Panc1 (cell line): Measurements from ENCODE around the gene SAMM50. TPM values are rescaled to one million over a fixed set of nuclear protein-coding genes. Genes with fewer than 3 reads are reported as not detected.
A peak's percentile ranks its signal among the peaks of the same experiment; 100 is the strongest.

Source experiments
- ATAC-seq: fragments of 200-7000 bp; cut with Tn5 transposase; 2 replicates; pipeline ENCODE4 v1.9.1; 2020; ENCODE audit warnings: mild to moderate bottlenecking, moderate library complexity
- BruUV-seq: library from RNA; stranded (reverse); fragments of 400-500 nt; replicated peaks from 2 replicates; lab custom pipeline; 2021; lab: Mats Ljungman, UMichigan
- CTCF ChIA-PET: fragments of 300-600 bp; sonication (Branson Sonifier 250); formaldehyde crosslinking; loops from one replicate; lab custom pipeline; 2022; ENCODE audit warnings: antibody characterized with exemption; lab: Charles Lee
- POLR2A ChIA-PET: fragments of 300-600 bp; sonication (Branson Sonifier 250); formaldehyde crosslinking; loops from one replicate; lab custom pipeline; 2022; ENCODE audit warnings: antibody characterized with exemption; lab: Charles Lee
- DNase-seq: peaks from one replicate; pipeline ENCODE4 v3.0.0-alpha.2; 2010; ENCODE audit warnings: low read depth, low spot score
- H3K27ac ChIP-seq: 2 replicates; pipeline ENCODE4 v1.5.1; 2011; ENCODE audit warnings: mild to moderate bottlenecking, low read length, inconsistent platforms
- H3K27me3 ChIP-seq: fragments of 200-500 bp; sonication (Bioruptor generic); 2 replicates; pipeline ENCODE4 v1.6.0; 2014; ENCODE audit warnings: low read length, inconsistent platforms; ENCODE audit not compliant: control insufficient read depth, insufficient read depth
- H3K36me3 ChIP-seq: fragments of 200-500 bp; sonication (Bioruptor generic); 2 replicates; pipeline ENCODE4 v1.5.1; 2014; ENCODE audit warnings: inconsistent platforms, mild to moderate bottlenecking, low read length, moderate library complexity; ENCODE audit not compliant: control insufficient read depth, insufficient read depth
- H3K4me1 ChIP-seq: 2 replicates; pipeline ENCODE4 v1.5.1; 2011; ENCODE audit warnings: inconsistent platforms, mild to moderate bottlenecking, low read length, moderate library complexity; ENCODE audit not compliant: control insufficient read depth, insufficient read depth
- H3K4me3 ChIP-seq, 2 experiments: 2 replicates each; pipeline ENCODE4 v1.5.1; 2011 to 2012; ENCODE audit warnings: low read depth in 2 of 2, low read length in 2 of 2, mild to moderate bottlenecking in 2 of 2, inconsistent platforms in 1 of 2, moderate library complexity in 1 of 2
- H3K9me3 ChIP-seq: fragments of 200-500 bp; sonication (Bioruptor generic); 2 replicates; pipeline ENCODE4 v1.5.1; 2014; ENCODE audit warnings: low read depth, mild to moderate bottlenecking, inconsistent platforms, low read length, moderate library complexity; ENCODE audit not compliant: control insufficient read depth, insufficient read depth
- POLR2AphosphoS5 ChIP-seq: IDR thresholded peaks from 2 replicates; pipeline ENCODE4 v1.6.1; 2012; ENCODE audit warnings: mild to moderate bottlenecking, low read depth, low read length, moderate library complexity
- REST ChIP-seq, 2 experiments: IDR thresholded peaks; 2 replicates each; pipeline ENCODE4 v1.6.1; 2011 to 2012; ENCODE audit warnings: low read depth in 2 of 2, control low read depth in 1 of 2, low read length in 1 of 2, mild to moderate bottlenecking in 1 of 2, moderate library complexity in 1 of 2; ENCODE audit not compliant: insufficient read depth in 1 of 2
- SIN3A ChIP-seq: IDR thresholded peaks from 2 replicates; pipeline ENCODE4 v1.6.1; 2012; ENCODE audit warnings: low read depth, mild to moderate bottlenecking, low read length, moderate library complexity, borderline replicate concordance; ENCODE audit not compliant: insufficient read depth
- TCF7L2 ChIP-seq: IDR thresholded peaks from 2 replicates; pipeline ENCODE4 v1.6.1; 2011; ENCODE audit warnings: mild to moderate bottlenecking, low read depth, low read length, inconsistent platforms
- in situ Hi-C: cut with HindIII; loops from 2 replicates; pipeline ENCODE4 v1.10.0; 2016; ENCODE audit warnings: low sequenced_read_pairs, low pct_unique_long_range_greater_than_20kb
- intact Hi-C: fragments of 100-400 bp; cut with micrococcal nuclease; formaldehyde crosslinking; loops from one replicate; pipeline ENCODE4 v1.10.0; 2022; ENCODE audit not compliant: unreplicated experiment
- total RNA-seq: library from RNA; stranded (reverse); gene quantifications from one replicate; pipeline ENCODE4 v1.2.1, GENCODE V29; 2021; ENCODE audit not compliant: unreplicated experiment
- TF ChIP-seq, protein P1 (sequence below): fragments of 450-650 bp; IDR thresholded peaks from 2 replicates; pipeline ENCODE4 v1.5.1; 2017; ENCODE audit warnings: mild to moderate bottlenecking

The SAMM50 gene
- total RNA-seq, 1 experiment from 2014 or later: 40.5 TPM

- POLR2A ChIA-PET: no interaction called here
- Histone ChIP-seq H3K9me3 (no peaks in the 10 kb centered on the region), H3K27me3 (no peaks in the 10 kb centered on the region), H3K27ac (no peak overlapping the region), H3K4me1 (peaks cover 17% of the 10 kb centered on the region), H3K36me3 (no peaks in the 10 kb centered on the region; the same call in 1 of the 2 replicates), H3K4me3 (peak overlapping the region in 1 of 2 experiments; percentile 6; a peak in 1 of 4 replicates)
- in situ Hi-C loops (no loop called here), intact Hi-C loops (no loop called here)
- DNase-seq: no peak
- TF ChIP-seq SIN3A: no peak
- no peak for TF ChIP-seq REST (IDR thresholded peaks at IDR 0.05; ENCODE audit: insufficient read depth in 1 of 2, low read depth in 2 of 2, low read length in 1 of 2)
- no peak for TF ChIP-seq POLR2AphosphoS5
- TF ChIP-seq, protein P1, sequence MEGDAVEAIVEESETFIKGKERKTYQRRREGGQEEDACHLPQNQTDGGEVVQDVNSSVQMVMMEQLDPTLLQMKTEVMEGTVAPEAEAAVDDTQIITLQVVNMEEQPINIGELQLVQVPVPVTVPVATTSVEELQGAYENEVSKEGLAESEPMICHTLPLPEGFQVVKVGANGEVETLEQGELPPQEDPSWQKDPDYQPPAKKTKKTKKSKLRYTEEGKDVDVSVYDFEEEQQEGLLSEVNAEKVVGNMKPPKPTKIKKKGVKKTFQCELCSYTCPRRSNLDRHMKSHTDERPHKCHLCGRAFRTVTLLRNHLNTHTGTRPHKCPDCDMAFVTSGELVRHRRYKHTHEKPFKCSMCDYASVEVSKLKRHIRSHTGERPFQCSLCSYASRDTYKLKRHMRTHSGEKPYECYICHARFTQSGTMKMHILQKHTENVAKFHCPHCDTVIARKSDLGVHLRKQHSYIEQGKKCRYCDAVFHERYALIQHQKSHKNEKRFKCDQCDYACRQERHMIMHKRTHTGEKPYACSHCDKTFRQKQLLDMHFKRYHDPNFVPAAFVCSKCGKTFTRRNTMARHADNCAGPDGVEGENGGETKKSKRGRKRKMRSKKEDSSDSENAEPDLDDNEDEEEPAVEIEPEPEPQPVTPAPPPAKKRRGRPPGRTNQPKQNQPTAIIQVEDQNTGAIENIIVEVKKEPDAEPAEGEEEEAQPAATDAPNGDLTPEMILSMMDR: no peak
- TF ChIP-seq TCF7L2: no peak
- CTCF ChIA-PET: no interaction called here
- no peak for ATAC-seq
- TSS peak; percentile 84 for BruUV-seq
These were observed 29.6 kb upstream of the SAMM50 start for GRCh38 chr22:43925433-43926348.

DNA sequence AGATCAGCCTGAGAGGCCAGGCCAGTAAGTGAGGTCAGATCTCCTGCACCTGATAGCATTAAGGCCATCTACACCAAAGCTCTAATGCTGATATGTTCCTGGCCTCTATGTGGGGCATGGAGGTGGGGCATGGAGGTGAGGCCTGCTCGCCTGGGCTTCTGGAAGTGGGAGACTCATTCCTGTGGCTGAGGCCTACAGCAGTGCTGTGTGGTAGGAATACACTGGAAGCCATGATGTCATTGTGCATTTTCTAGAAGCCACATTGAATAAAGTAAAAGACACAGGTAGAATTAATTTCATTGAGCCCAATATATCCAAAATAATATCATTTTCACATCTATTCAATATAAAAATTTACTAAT, 28.9 kb upstream of the SAMM50 start:
- Histone ChIP-seq H3K27ac (no peak overlapping the region), H3K27me3 (no peaks in the 10 kb centered on the region), H3K4me3 (no peak overlapping the region), H3K36me3 (no peaks in the 10 kb centered on the region; the same call in 1 of the 2 replicates), H3K4me1 (peaks cover 13% of the 10 kb centered on the region), H3K9me3 (no peaks in the 10 kb centered on the region)
- intact Hi-C loops: no loop called here
- DNase-seq: no peak
- in situ Hi-C loops: no loop called here
- POLR2A ChIA-PET: no interaction called here
- BruUV-seq: no TSS peak
- ATAC-seq: no peak
- CTCF ChIA-PET: no interaction called here
- TF ChIP-seq POLR2AphosphoS5 (no peak), SIN3A (no peak), TCF7L2 (no peak), REST (IDR thresholded peaks at IDR 0.05; ENCODE audit: insufficient read depth in 1 of 2, low read depth in 2 of 2, low read length in 1 of 2) (no peak)
- TF ChIP-seq, protein P1: no peak
